Large intestine (tissue), 3 donors: ENCODE results near the gene CDC42SE2. TPM values are rescaled to one million over a fixed set of nuclear protein-coding genes. Genes with fewer than 3 reads are reported as not detected.
"Not testable (repeated sequence)": the region's sequence is repeated elsewhere in the genome, so short reads cannot be mapped to it uniquely, and the experiment has no call there.

Source experiments
- DNase-seq, 2 donors: peaks; one replicate each; pipeline versions ENCODE4 v3.0.0 to v3.0.0-alpha.2; 2013
- H3K27ac ChIP-seq: one replicate; pipeline ENCODE4 v1.5.1; 2013; ENCODE audit warnings: low read length
- H3K27me3 ChIP-seq: 2 replicates; pipeline ENCODE4 v1.6.1; 2013; ENCODE audit warnings: low read length; ENCODE audit not compliant: control insufficient read depth, insufficient read depth
- H3K36me3 ChIP-seq: 2 replicates; pipeline ENCODE4 v1.6.1; 2013; ENCODE audit warnings: low read length; ENCODE audit not compliant: control insufficient read depth, insufficient read depth
- H3K4me1 ChIP-seq: one replicate; pipeline ENCODE4 v1.6.1; 2013; ENCODE audit warnings: low read length; ENCODE audit not compliant: control insufficient read depth, insufficient read depth
- H3K4me3 ChIP-seq: one replicate; pipeline ENCODE4 v1.5.1; 2013; ENCODE audit warnings: low read length
- H3K9me3 ChIP-seq: one replicate; pipeline ENCODE4 v1.6.1; 2013; ENCODE audit warnings: mild to moderate bottlenecking, low read depth, low read length, moderate library complexity; ENCODE audit not compliant: control insufficient read depth
- WGBS: methylation state at CpG from one replicate; pipeline ENCODE4 v1.1.5; 2013; ENCODE audit warnings: low lambda C conversion rate; ENCODE audit not compliant: insufficient coverage; 5-methylcytosine and 5-hydroxymethylcytosine counted together
- polyA plus RNA-seq: library from polyadenylated mRNA; unstranded; fragments of 120-200 nt; gene quantifications from one replicate; pipeline ENCODE4 v1.2.1, GENCODE V29; 2013

The CDC42SE2 gene
- polyA plus RNA-seq, 1 donor: 46.2 TPM

GRCh38 chr5:131316026-131316425, 52.2 kb downstream of the CDC42SE2 start:
- no peak overlapping the region for H3K27ac ChIP-seq
- no peak for DNase-seq
- no peaks in the 10 kb centered on the region for H3K4me1 ChIP-seq
- H3K36me3 ChIP-seq: peaks cover 12% of the 10 kb centered on the region
- no peaks in the 10 kb centered on the region for H3K9me3 ChIP-seq
- H3K4me3 ChIP-seq: no peak overlapping the region
- H3K27me3 ChIP-seq: no peaks in the 10 kb centered on the region
- WGBS: no CpG with 5 or more reads among the region's 2 CpGs

- WGBS: 88% methylated on average over 2 of the region's 2 CpGs
- Histone ChIP-seq H3K27me3 (no peaks in the 10 kb centered on the region), H3K9me3 (peaks cover 3% of the 10 kb centered on the region), H3K4me3 (no peak overlapping the region), H3K36me3 (peaks cover 12% of the 10 kb centered on the region), H3K4me1 (no peaks in the 10 kb centered on the region), H3K27ac (no peak overlapping the region)
- no peak for DNase-seq
These were observed 53.0 kb downstream of the CDC42SE2 start for GRCh38 chr5:131316822-131317221.

- H3K4me1 ChIP-seq: no peaks in the 10 kb centered on the region
- H3K9me3 ChIP-seq: peaks cover 4% of the 10 kb centered on the region
- no peak overlapping the region for H3K4me3 ChIP-seq
- no peak overlapping the region for H3K27ac ChIP-seq
- no peaks in the 10 kb centered on the region for H3K27me3 ChIP-seq
- peaks cover 14% of the 10 kb centered on the region for H3K36me3 ChIP-seq
- DNase-seq: no peak
These were observed 54.6 kb downstream of the CDC42SE2 start for GRCh38 chr5:131318455-131318854.

- Histone ChIP-seq H3K27me3 (no peaks in the 10 kb centered on the region), H3K9me3 (peaks cover 4% of the 10 kb centered on the region), H3K4me1 (no peaks in the 10 kb centered on the region), H3K4me3 (no peak overlapping the region), H3K27ac (no peak overlapping the region), H3K36me3 (peaks cover 14% of the 10 kb centered on the region)
- WGBS: 100% methylated on average over 1 of the region's 2 CpGs
- no peak for DNase-seq
These were observed 57.2 kb downstream of the CDC42SE2 start for GRCh38 chr5:131321066-131321465.

- H3K4me3 ChIP-seq: no peak overlapping the region
- no peak for DNase-seq
- no peaks in the 10 kb centered on the region for H3K27me3 ChIP-seq
- no CpG with 5 or more reads among the region's 4 CpGs for WGBS
- no peak overlapping the region for H3K27ac ChIP-seq
- H3K9me3 ChIP-seq: peaks cover 4% of the 10 kb centered on the region
- peaks cover 10% of the 10 kb centered on the region for H3K36me3 ChIP-seq
- no peaks in the 10 kb centered on the region for H3K4me1 ChIP-seq
These were observed 59.1 kb downstream of the CDC42SE2 start for GRCh38 chr5:131322926-131323325.

GRCh38 chr5:131323378-131323777, 59.5 kb downstream of the CDC42SE2 start:
- H3K36me3 ChIP-seq: peaks cover 10% of the 10 kb centered on the region
- DNase-seq: no peak
- no peak overlapping the region for H3K27ac ChIP-seq
- H3K27me3 ChIP-seq: no peaks in the 10 kb centered on the region
- no peaks in the 10 kb centered on the region for H3K4me1 ChIP-seq
- H3K4me3 ChIP-seq: no peak overlapping the region
- H3K9me3 ChIP-seq: peaks cover 4% of the 10 kb centered on the region

- WGBS: no CpG with 5 or more reads among the region's 1 CpG
- H3K4me1 ChIP-seq: no peaks in the 10 kb centered on the region
- no peak for DNase-seq
These were observed 60.5 kb downstream of the CDC42SE2 start for GRCh38 chr5:131324303-131324702.

GRCh38 chr5:131328536-131329285, 64.9 kb downstream of the CDC42SE2 start:
- Histone ChIP-seq H3K9me3 (no peaks in the 10 kb centered on the region), H3K27me3 (no peaks in the 10 kb centered on the region), H3K27ac (no peak overlapping the region), H3K4me3 (no peak overlapping the region), H3K4me1 (no peaks in the 10 kb centered on the region), H3K36me3 (peaks cover 2% of the 10 kb centered on the region)
- no CpG with 5 or more reads among the region's 3 CpGs for WGBS
- peak in 1 of 2 donors; percentile 33 for DNase-seq

More at GRCh38 chr5:131324303-131324702, 60.5 kb downstream of the CDC42SE2 start:
- Histone ChIP-seq H3K4me3 (no peak overlapping the region), H3K36me3 (peaks cover 5% of the 10 kb centered on the region), H3K27ac (no peak overlapping the region), H3K9me3 (peaks cover 4% of the 10 kb centered on the region), H3K27me3 (no peaks in the 10 kb centered on the region)

GRCh38 chr5:131329286-131329560, 65.4 kb downstream of the CDC42SE2 start:
- no peak overlapping the region for H3K4me3 ChIP-seq
- no peak overlapping the region for H3K27ac ChIP-seq
- H3K4me1 ChIP-seq: no peaks in the 10 kb centered on the region
- H3K9me3 ChIP-seq: no peaks in the 10 kb centered on the region
- H3K36me3 ChIP-seq: peaks cover 2% of the 10 kb centered on the region
- WGBS: 94% methylated on average over 2 of the region's 2 CpGs
- no peak for DNase-seq
- H3K27me3 ChIP-seq: no peaks in the 10 kb centered on the region

- Histone ChIP-seq H3K9me3 (no peaks in the 10 kb centered on the region), H3K4me3 (no peak overlapping the region), H3K36me3 (peaks cover 2% of the 10 kb centered on the region), H3K27me3 (no peaks in the 10 kb centered on the region), H3K27ac (no peak overlapping the region), H3K4me1 (no peaks in the 10 kb centered on the region)
- WGBS: no CpG with 5 or more reads among the region's 5 CpGs
- no peak for DNase-seq
These were observed 66.2 kb downstream of the CDC42SE2 start for GRCh38 chr5:131330031-131330430.

GRCh38 chr5:131335756-131336155, 71.9 kb downstream of the CDC42SE2 start:
- H3K9me3 ChIP-seq: peaks cover 13% of the 10 kb centered on the region
- H3K27ac ChIP-seq, H3K4me3 ChIP-seq, H3K4me1 ChIP-seq, H3K27me3 ChIP-seq, DNase-seq, H3K36me3 ChIP-seq: not testable (repeated sequence)
- no CpG with 5 or more reads among the region's 4 CpGs for WGBS
